ENCODE results near the gene AZU1.

- TF ChIP-seq SIN3A (IDR thresholded peaks at IDR 0.05; ENCODE audit: borderline replicate concordance, insufficient read depth, low read length) (no peak), TAF1 (IDR thresholded peaks at IDR 0.05; ENCODE audit: borderline replicate concordance, insufficient read depth, low read length) (no peak), REST (IDR thresholded peaks at IDR 0.05; ENCODE audit: insufficient read depth in 1 of 2, low read depth in 2 of 2, low read length in 2 of 2) (no peak)
Observed at GRCh38 chr19:876780-877314, 49.2 kb downstream of the AZU1 start.
